GM19452 (cell line): ENCODE measurements around the gene SNED1.

ENCODE experiments used
- ATAC-seq: cut with Tn5 transposase; IDR thresholded peaks from one replicate; pipeline ENCODE4 v1.9.1; 2021; ENCODE audit not compliant: unreplicated experiment

Gene SNED1

GRCh38 chr2:241043581-241043980 lies 45.2 kb downstream of the SNED1 start:
- no peak for ATAC-seq

- ATAC-seq: no peak
Measured at GRCh38 chr2:241047253-241048010, 49.0 kb downstream of the SNED1 start.

- no peak for ATAC-seq
Measured at GRCh38 chr2:241048149-241048948, 49.9 kb downstream of the SNED1 start.

- ATAC-seq: no peak
Measured at GRCh38 chr2:241048949-241049343, 50.5 kb downstream of the SNED1 start.

GRCh38 chr2:241049739-241050623 lies 51.6 kb downstream of the SNED1 start:
- ATAC-seq: no peak

- no peak for ATAC-seq
Measured at GRCh38 chr2:241050624-241051577, 52.5 kb downstream of the SNED1 start.

GRCh38 chr2:241051578-241052487 lies 53.4 kb downstream of the SNED1 start:
- ATAC-seq: no peak

- no peak for ATAC-seq
Measured at GRCh38 chr2:241052677-241053360, 54.4 kb downstream of the SNED1 start.

GRCh38 chr2:241053576-241054251 lies 55.3 kb downstream of the SNED1 start:
- no peak for ATAC-seq

GRCh38 chr2:241061275-241061674 lies 62.9 kb downstream of the SNED1 start:
- ATAC-seq: no peak

- no peak for ATAC-seq
Measured at GRCh38 chr2:241062389-241063092, 64.1 kb downstream of the SNED1 start.

GRCh38 chr2:241063093-241063551 lies 64.7 kb downstream of the SNED1 start:
- ATAC-seq: no peak

GRCh38 chr2:241063587-241063986 lies 65.2 kb downstream of the SNED1 start:
- no peak for ATAC-seq

- no peak for ATAC-seq
Measured at GRCh38 chr2:241064008-241064801, 65.8 kb downstream of the SNED1 start.

- ATAC-seq: no peak
Measured at GRCh38 chr2:241064802-241065354, 66.5 kb downstream of the SNED1 start.

GRCh38 chr2:241065355-241065803 lies 67.0 kb downstream of the SNED1 start:
- no peak for ATAC-seq
